CD14-positive monocyte (primary cell): ENCODE data around the gene MTFP1. TPM values are rescaled to one million over a fixed set of nuclear protein-coding genes. Genes with fewer than 3 reads are reported as not detected.

Experiments
- DNase-seq, 3 donors: peaks; one replicate each; pipeline ENCODE4 v3.0.0-alpha.2; 2011 to 2022
- H2AFZ ChIP-seq: 2 replicates; pipeline ENCODE4 v1.6.0; 2012; ENCODE audit warnings: mild to moderate bottlenecking, low read depth, low read length, inconsistent platforms; ENCODE audit not compliant: insufficient read depth, poor library complexity, severe bottlenecking
- H3K27ac ChIP-seq, 2 donors: 1 replicate in 1 of 2; 2 replicates in 1 of 2; pipeline ENCODE4 v1.5.1; 2012 to 2013; ENCODE audit warnings: low read length in 2 of 2, control low read depth in 1 of 2, inconsistent platforms in 1 of 2, low read depth in 1 of 2, mild to moderate bottlenecking in 1 of 2
- H3K27me3 ChIP-seq, 2 donors: one replicate each; pipeline versions ENCODE4 v1.6.0 to v1.6.1; 2011 to 2013; ENCODE audit warnings: low read length in 2 of 2; ENCODE audit not compliant: control insufficient read depth in 2 of 2, insufficient read depth in 2 of 2
- H3K36me3 ChIP-seq, 2 donors: replicated peaks in 1 of 2; 1 replicate in 1 of 2; 2 replicates in 1 of 2; pipeline versions ENCODE4 v1.5.1 to v1.6.1; 2012 to 2013; ENCODE audit warnings: low read length in 2 of 2, control low read depth in 1 of 2, inconsistent platforms in 1 of 2, mild to moderate bottlenecking in 1 of 2; ENCODE audit not compliant: insufficient read depth in 2 of 2, control insufficient read depth in 1 of 2
- H3K4me1 ChIP-seq, 2 donors: 1 replicate in 1 of 2; 2 replicates in 1 of 2; pipeline versions ENCODE4 v1.5.1 to v1.6.1; 2012 to 2013; ENCODE audit warnings: low read length in 2 of 2, control low read depth in 1 of 2, inconsistent platforms in 1 of 2, mild to moderate bottlenecking in 1 of 2, moderate library complexity in 1 of 2; ENCODE audit not compliant: insufficient read depth in 2 of 2, control insufficient read depth in 1 of 2
- H3K4me2 ChIP-seq: replicated peaks from 2 replicates; pipeline ENCODE3; 2012; ENCODE audit warnings: low read length, moderate library complexity, mild to moderate bottlenecking; ENCODE audit not compliant: poor library complexity, severe bottlenecking; ENCODE audit errors: extremely low read depth
- H3K4me3 ChIP-seq, 3 experiments: fragments of 200-600 bp in 1 of 3; sonication (generic) in 1 of 3; replicated peaks in 1 of 3; 1 replicate in 2 of 3; 2 replicates in 1 of 3; pipeline ENCODE4 v1.5.1; 2011 to 2013; ENCODE audit warnings: low read length in 3 of 3, mild to moderate bottlenecking in 3 of 3, control low read depth in 2 of 3, low read depth in 2 of 3, inconsistent platforms in 1 of 3, moderate library complexity in 1 of 3
- H3K79me2 ChIP-seq: 2 replicates; pipeline ENCODE4 v1.6.0; 2012; ENCODE audit warnings: mild to moderate bottlenecking, control low read depth, inconsistent platforms, low read length, moderate library complexity; ENCODE audit not compliant: insufficient read depth
- H3K9ac ChIP-seq: 2 replicates; pipeline ENCODE4 v1.6.0; 2017; ENCODE audit warnings: low read length, mild to moderate bottlenecking; ENCODE audit not compliant: insufficient read depth, poor library complexity, severe bottlenecking
- H3K9me3 ChIP-seq, 2 donors: replicated peaks in 1 of 2; 1 replicate in 1 of 2; 2 replicates in 1 of 2; pipeline versions ENCODE4 v1.5.1 to v1.6.1; 2012 to 2013; ENCODE audit warnings: low read length in 2 of 2, control low read depth in 1 of 2; ENCODE audit not compliant: control insufficient read depth in 1 of 2, insufficient read depth in 1 of 2
- H4K20me1 ChIP-seq: 2 replicates; pipeline ENCODE4 v1.6.0; 2012; ENCODE audit warnings: mild to moderate bottlenecking, low read length, control low read depth, moderate library complexity; ENCODE audit not compliant: insufficient read depth
- H3K27ac Mint-ChIP-seq, 7 donors: one replicate each; pipeline ENCODE4 v1.8.0; 2020; ENCODE audit warnings: mild to moderate bottlenecking in 7 of 7, mixed read lengths in 7 of 7, moderate library complexity in 6 of 7, inconsistent platforms in 2 of 7
- H3K27me3 Mint-ChIP-seq, 3 donors: one replicate each; pipeline ENCODE4 v1.8.0; 2021 to 2022; ENCODE audit warnings: low read depth in 3 of 3, mild to moderate bottlenecking in 3 of 3, mixed read lengths in 3 of 3, moderate library complexity in 3 of 3, inconsistent platforms in 1 of 3
- H3K36me3 Mint-ChIP-seq, 2 donors: one replicate each; pipeline ENCODE4 v1.8.0; 2020; ENCODE audit warnings: mixed read lengths in 2 of 2, inconsistent platforms in 1 of 2, mild to moderate bottlenecking in 1 of 2
- H3K4me1 Mint-ChIP-seq: one replicate; pipeline ENCODE4 v1.8.0; 2020; ENCODE audit warnings: mild to moderate bottlenecking, mixed read lengths
- H3K4me3 Mint-ChIP-seq, 2 donors: one replicate each; pipeline ENCODE4 v1.8.0; 2020; ENCODE audit warnings: mild to moderate bottlenecking in 2 of 2, mixed read lengths in 2 of 2, moderate library complexity in 1 of 2
- H3K9me3 Mint-ChIP-seq, 7 donors: one replicate each; pipeline ENCODE4 v1.8.0; 2020 to 2022; ENCODE audit warnings: mixed read lengths in 7 of 7, mild to moderate bottlenecking in 6 of 7, moderate library complexity in 6 of 7, inconsistent platforms in 2 of 7
- CTCF ChIP-seq: fragments of 200-600 bp; IDR thresholded peaks from one replicate; pipeline ENCODE4 v1.8.0; 2022; ENCODE audit warnings: antibody characterized with exemption, mild to moderate bottlenecking
- WGBS: methylation state at CpG from one replicate; pipeline ENCODE4 v1.1.5; 2013; ENCODE audit warnings: missing lambda C conversion rate; ENCODE audit not compliant: insufficient coverage; 5-methylcytosine and 5-hydroxymethylcytosine counted together
- intact Hi-C, 2 donors: fragments of 100-400 bp; cut with micrococcal nuclease; formaldehyde crosslinking; loops; one replicate each; pipeline versions ENCODE4 v1.15.0 to v1.15.1; 2023
- polyA plus RNA-seq, 3 donors: library from polyadenylated mRNA; depleted of rRNA in 1 of 3; unstranded in 2 of 3; stranded (reverse) in 1 of 3; fragments of 300-500 nt in 2 of 3; fragments of >200 nt in 1 of 3; fragmentation: Illumina TruSeq in 2 of 3; gene quantifications; 1 replicate in 2 of 3; 2 replicates in 1 of 3; pipeline ENCODE4 v1.2.3, GENCODE V29; 2012 to 2021

MTFP1 gene
- polyA plus RNA-seq, 3 donors = 6.2 to 14.2 (median 7.5) TPM

- peaks cover 5 to 9% of the 10 kb centered on the region in 2 donors for H3K4me1 ChIP-seq
- H2AFZ ChIP-seq = peak within 1 kb of the TSS; percentile 59
- peak within 1 kb of the TSS in 2 of 3 experiments; percentile 11 to 49 for H3K4me3 ChIP-seq
- H3K4me1 Mint-ChIP-seq = peaks cover 14% of the 10 kb centered on the region
- no peak for DNase-seq
- H3K27ac Mint-ChIP-seq = no peak within 1 kb of the TSS
- peaks cover 0 to 8% of the 10 kb centered on the region in 2 donors for H3K9me3 ChIP-seq
- intact Hi-C loops = no loop called here
- peak within 1 kb of the TSS; percentile 69 for H3K4me2 ChIP-seq
- no peak for TF ChIP-seq CTCF
- no peaks in the 10 kb centered on the region for H3K79me2 ChIP-seq
- H3K27me3 ChIP-seq = peaks cover 33 to 49% of the 10 kb centered on the region in 2 donors
- no peak within 1 kb of the TSS for H3K27ac ChIP-seq
- peaks cover 2 to 3% of the 10 kb centered on the region in 2 donors for H3K36me3 Mint-ChIP-seq
- no peaks in the 10 kb centered on the region for H4K20me1 ChIP-seq
- H3K36me3 ChIP-seq = no peaks in the 10 kb centered on the region
- H3K27me3 Mint-ChIP-seq = peaks cover 50 to 65% (median 51%) of the 10 kb centered on the region in 3 donors
- WGBS = 1% methylated on average over 49 of the region's 56 CpGs
- peak within 1 kb of the TSS; percentile 15 for H3K9ac ChIP-seq
- H3K9me3 Mint-ChIP-seq = peaks cover 0 to 11% (median 0%) of the 10 kb centered on the region in 7 donors
- peak within 1 kb of the TSS; percentile 66 to 84 for H3K4me3 Mint-ChIP-seq
Measured at GRCh38 chr22:30396871-30397655, 28.5 kb upstream of the MTFP1 start, which contains the start of gene SEC14L2. TSS of gene SEC14L2 (plus strand) at chr22:30397018. CDS start at chr22:30397117, 99 bp downstream.

- no peak for DNase-seq
- Histone ChIP-seq H3K36me3 (no peaks in the 10 kb centered on the region), H3K4me3 (no peak overlapping the region), H3K27ac (no peak overlapping the region), H3K79me2 (no peaks in the 10 kb centered on the region), H3K9me3 (peaks cover 0 to 8% of the 10 kb centered on the region in 2 donors), H2AFZ (no peak overlapping the region), H3K4me2 (no peak overlapping the region), H3K9ac (no peak overlapping the region), H3K27me3 (peaks cover 33 to 49% of the 10 kb centered on the region in 2 donors), H4K20me1 (no peaks in the 10 kb centered on the region), H3K4me1 (peaks cover 5 to 9% of the 10 kb centered on the region in 2 donors)
- Mint-ChIP-seq H3K4me3 (peak overlapping the region; percentile 37 to 80), H3K36me3 (peaks cover 2 to 3% of the 10 kb centered on the region in 2 donors), H3K9me3 (peaks cover 0 to 11% (median 0%) of the 10 kb centered on the region in 7 donors), H3K4me1 (peaks cover 11% of the 10 kb centered on the region), H3K27ac (peak overlapping the region in 1 of 7 donors; percentile 14), H3K27me3 (peaks cover 50 to 65% (median 51%) of the 10 kb centered on the region in 3 donors)
- intact Hi-C loops = no loop called here
- 21% methylated on average over 4 of the region's 11 CpGs for WGBS
- no peak for TF ChIP-seq CTCF
Measured at GRCh38 chr22:30397656-30398635, 27.6 kb upstream of the MTFP1 start.
